GM21717 (cell line): ENCODE data around the gene NR5A2.
"Not testable (repeated sequence)": the region's sequence is repeated elsewhere in the genome, so short reads cannot be mapped to it uniquely, and the experiment has no call there.

Source experiments
- ATAC-seq: cut with Tn5 transposase; IDR thresholded peaks from one replicate; pipeline ENCODE4 v1.9.1; 2021; ENCODE audit warnings: mild to moderate bottlenecking, moderate library complexity; ENCODE audit not compliant: unreplicated experiment

NR5A2 gene

DNA sequence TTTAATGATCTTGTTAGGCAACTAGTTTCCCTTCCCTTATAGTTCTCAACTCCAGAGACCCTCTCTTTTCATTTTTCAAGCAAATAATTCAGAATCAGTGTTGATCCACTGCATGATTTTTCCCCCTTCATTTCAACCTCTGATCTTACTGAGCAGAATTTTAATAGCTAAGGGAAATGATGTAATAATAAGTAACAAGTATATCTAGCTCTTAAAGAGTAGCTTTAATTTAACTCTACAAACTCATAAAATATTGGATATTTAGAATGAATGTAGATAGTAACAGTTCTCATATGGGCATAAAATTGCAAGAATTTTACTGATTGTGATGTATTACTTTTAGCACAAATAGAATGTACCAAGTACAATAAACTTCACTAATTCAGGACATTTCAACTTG lies 130.2 kb downstream of the NR5A2 start:
- no peak for ATAC-seq

DNA sequence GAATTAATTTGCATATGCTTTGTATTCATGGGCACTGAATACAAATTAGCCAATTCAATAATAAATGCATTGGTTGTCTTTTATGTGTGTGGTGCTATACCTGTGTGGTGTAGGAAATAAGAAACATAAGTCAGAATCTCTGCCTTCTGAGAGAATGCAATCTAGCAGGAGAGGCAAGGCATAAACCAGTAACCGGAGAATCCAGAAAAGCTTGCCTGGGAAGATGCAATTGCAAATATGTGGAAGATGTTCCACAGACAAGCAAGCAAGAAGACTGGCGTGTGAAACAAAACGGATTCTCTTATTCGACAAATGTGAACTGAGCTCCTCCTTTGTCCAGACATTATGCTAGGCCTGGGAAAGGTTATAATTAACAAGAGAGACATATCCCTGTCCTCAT lies 134.3 kb downstream of the NR5A2 start:
- ATAC-seq = no peak

DNA sequence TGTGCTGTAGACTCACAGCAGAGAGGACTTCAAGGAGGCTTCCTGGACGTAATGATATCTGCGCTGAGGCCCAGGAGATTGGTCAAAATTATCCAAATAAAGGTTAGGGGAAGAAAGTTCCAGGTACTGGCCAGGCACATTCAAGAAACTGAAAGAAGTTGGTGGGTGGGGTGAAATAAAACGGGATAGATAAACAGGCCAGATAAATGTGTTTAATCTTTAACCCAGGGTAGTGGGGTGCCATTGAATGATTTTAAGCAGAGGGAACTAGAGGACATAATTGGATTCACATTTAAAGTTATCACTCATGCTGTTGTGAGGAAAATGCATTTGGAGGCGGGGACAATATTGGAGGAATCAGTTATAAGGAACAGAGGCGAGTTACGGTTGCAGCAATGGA lies 134.7 kb downstream of the NR5A2 start:
- ATAC-seq = no peak

DNA sequence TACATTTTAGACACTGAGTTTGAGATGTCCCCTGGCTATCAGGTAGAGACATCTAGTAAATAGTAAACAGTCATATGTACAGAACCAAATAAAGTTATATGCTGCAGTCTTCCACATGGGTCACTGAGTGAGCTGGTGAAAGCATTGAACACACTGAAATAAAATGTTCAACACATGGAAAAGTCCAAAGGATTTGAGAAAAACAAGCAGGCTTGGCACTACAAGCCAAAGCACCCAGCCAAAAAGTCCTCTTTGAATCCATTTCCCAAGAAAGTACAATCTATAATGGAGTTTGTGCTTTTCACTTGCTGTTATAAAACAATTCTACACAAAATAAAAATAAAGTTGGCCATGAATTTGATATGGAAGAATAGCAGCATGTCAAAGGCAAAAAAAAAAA lies 135.4 kb downstream of the NR5A2 start:
- ATAC-seq = no peak

DNA sequence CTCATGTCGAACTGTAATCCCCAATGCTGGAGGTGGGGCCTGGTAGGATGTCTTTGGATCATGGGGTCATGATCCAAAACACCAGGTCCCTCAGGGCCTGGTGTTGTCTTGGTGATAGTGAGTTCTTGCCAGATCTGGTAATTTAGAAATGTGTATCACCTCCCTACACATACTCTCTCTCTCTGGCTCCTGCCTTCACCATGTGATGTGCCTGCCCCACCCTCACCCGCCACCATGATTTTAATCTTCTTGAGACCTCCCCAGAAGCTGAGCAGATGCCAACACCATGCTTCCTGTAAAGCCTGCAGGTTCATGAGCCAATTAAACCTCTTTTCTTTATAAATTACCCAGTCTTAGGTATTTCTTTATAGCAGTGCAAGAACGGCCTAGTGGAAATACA lies 136.4 kb downstream of the NR5A2 start:
- no peak for ATAC-seq

DNA sequence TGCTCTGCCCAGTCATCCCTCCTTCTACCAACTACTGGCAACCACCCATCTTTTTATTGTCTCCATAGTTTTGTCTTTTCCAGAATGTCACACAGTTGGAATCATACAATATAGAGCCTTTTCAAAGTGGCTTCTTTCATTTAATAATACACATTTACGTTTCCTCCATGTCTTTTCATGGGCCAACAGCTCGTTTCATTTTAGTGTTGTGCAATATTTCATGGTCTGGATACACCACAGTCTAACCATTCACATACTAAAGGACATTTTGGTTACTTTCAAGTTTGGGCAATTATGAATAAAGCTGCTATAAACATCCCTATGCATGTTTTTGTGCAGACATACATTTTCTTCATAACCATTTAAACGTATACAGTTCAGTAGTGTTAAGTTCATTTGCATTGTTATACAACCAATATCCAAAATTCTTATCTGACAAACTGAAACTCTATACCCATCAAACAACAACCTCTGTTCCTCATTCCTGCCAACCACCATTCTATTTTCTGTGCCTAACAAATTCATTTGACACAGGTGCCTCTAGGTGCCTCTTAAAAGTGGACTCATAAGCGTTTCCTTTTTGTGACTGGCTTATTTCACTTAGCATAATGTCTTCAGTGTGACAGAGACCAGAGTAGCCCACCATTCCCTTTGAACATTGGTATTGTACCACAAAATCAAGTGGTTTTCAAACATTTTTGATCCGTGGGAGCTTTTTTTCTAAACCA lies 138.1 kb downstream of the NR5A2 start:
- no peak for ATAC-seq

DNA sequence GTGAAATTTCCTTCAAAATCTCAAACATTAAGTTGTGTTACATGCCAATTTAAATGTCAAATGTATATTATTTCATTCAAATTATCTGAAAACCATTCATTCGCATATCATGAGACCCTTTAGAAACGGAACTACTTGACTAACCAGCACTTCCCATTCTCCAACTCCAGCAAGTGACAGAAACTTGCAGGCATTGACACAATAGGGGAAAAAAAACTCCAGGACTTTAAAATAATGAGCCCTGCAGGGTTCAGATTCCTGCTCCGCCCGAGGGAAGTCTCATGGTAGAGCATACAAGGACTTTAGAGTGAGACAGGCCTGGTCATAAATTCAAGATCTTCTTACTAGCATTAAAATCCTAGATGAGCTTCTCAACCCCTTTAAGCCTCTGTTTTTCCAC lies 138.9 kb downstream of the NR5A2 start:
- no peak for ATAC-seq

DNA sequence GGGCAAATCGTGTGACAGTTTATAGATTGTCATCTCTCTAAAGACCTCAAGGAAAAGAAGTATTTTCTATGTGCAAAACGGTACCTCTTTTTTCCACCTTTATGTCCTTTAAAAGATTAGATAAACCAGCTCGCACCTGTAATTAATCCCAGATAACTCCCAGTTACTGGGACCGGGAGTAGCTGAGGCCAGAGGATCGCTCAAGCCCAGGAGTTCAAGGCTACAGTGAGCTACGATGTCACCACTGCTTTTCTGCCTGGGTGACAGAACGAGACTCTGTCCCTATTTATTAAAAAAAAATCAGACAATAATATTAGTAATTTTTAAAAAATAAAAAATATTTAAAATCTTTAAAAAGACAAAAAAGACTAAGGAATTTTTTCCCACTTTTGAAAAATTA lies 141.4 kb downstream of the NR5A2 start:
- no peak for ATAC-seq

DNA sequence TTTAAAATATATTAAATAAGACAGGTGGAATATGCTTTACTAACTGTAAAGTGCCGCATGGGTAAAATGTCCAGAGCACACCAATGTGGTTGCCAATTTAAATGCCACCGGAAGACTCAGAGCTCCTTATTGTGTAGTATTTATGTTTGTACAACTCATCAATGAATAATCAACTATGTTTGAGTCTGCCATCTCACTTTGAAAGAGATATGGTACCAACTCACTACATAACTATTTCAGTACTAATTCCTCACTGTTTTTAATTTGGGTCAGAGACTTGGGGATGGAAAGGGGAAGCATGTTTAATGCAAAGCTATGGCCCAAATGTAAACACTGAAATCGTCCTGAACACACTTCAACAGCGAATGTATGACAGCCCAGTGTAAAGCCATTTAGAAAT lies 144.8 kb downstream of the NR5A2 start:
- ATAC-seq = no peak

DNA sequence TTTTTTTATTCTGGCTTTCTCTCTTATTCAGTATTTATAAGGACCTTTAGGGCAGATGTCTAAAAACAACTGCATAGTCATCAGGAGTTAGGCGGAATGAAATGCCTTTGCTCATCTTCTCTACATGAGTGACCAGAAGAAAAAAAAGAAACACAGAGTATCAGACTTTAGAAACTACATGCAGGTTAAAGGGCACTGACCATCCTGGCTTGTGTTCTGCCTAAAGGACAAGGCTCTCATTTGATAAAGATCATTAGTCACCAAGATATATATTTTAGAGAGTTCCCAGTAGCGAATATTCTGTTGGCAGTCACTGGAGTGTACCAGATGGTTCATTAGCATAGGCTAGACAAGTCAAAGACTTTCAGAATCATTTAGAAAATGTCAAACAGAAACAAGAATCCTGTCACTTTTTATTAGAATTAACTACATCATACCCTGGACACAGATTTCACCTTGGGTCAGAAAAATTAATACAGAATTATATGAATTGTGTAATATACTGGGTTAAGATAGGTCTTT lies 145.6 kb downstream of the NR5A2 start:
- ATAC-seq = no peak

DNA sequence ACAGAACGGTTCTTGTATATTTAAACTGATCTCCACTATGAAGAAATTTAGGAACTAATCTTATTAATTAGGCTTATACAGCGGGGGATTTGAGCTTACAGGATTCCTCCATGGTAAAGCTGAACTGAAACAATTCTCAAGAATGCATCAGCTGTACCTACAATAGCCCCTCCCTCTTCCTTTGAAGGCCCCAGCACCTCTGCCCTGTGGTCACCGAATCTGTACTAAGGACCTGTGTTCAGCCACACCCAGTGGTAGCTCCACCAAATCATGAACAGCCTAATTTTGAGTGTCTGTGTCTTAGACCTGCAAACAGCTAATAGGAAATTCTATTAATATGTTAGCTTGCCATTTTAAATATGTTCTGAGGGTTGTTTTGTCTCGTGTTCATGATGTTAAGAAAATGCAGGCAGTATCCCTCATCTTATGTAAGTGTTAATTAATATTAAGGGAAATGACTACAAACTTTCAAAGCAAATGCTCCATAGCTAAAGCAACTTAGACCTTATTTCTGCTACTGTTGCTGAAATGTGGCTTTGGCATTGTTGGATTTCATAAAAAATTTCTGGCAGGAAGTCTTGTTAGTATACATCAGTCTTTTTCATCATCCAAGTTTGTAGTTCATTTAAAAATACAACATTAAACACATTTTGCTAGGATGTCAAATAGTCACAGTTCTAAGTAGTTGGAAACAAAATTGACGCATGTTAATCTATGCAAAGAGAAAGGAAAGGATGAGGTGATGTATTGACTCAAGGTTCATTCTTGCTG lies 147.2 kb downstream of the NR5A2 start:
- no peak for ATAC-seq

DNA sequence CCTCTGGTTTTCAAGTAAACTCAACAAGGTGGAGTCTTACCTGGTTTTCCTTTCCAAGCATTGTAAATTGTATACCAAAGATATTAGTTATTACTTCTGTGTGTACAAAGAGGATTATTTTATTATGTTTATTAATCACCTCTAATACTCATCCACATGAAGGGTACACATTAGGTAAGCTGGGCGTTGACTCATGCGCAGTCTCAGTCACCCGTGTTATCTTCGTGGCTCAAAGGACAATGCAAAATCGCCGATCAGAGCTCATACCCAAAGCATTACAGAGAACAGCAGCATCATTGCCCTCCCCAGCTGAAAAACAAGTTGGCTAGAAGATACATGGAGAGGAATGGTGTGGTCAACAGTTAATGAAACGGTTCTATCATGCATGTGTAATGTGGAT lies 148.7 kb downstream of the NR5A2 start:
- ATAC-seq = no peak

DNA sequence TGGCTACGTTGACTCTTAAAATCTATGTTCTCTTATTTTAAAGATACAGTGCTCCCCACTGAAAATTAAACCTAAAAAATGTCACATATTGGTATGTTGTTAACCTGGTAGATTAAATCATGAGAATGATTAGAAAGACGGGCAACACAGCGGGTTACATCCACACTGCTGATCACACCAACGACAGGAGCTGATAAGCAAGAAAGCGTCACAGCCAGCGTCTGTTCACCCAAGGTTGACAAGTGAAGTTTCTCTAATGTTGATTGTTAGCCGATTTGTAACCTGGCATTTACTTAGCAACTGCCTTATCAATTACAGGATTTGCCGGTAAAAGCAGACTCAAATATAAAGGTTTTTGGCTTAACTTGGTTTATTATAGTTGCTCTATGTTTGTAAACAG lies 149.3 kb downstream of the NR5A2 start:
- ATAC-seq = no peak

DNA sequence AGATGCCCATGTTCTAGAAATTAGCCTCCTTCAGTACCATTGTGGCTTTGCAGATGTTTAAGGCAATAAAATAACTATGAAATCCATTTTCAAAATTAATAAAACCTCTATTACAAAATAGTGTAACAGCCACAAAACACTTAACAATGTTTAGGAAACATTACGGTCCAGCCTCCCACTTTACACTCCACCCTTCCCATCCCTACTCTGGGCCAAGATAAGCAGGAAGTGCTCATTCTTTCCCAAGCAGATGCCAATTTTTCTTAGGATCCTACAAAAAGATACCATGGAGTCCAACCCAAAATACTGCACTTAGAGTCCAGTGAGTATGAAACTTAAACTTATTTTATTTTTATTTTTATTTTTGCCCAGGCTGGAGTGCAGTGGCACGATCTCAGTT lies 150.8 kb downstream of the NR5A2 start:
- no peak for ATAC-seq

DNA sequence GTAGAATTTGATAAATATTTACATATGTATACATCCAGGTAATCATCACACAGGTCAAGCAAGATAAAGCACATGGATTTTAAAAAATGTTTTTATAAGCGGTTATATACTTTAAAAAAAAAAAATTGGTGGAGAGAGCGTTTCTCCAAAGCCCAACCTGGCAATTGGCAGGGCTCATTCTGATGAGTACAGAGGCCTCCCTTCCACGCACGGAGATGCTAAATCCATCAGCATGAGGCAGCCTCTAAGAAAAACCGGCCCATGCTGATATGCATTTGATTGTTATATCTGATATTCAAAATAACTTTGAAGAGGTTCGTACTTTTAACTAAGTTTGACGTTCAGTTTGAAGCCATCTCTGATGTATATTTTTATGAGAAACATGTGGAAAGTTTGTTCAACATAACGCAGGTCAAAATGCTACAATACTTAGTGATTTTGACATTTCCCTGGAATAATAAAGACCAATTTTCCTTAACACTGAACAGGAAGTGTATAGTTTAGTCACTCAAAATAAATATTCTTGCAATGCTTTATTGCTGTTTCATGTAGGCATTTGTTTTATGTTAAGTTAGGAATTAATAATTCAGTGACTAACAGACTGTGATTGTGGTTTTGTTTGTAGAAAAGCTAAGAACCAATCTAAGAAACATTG lies 151.7 kb downstream of the NR5A2 start:
- no peak for ATAC-seq

DNA sequence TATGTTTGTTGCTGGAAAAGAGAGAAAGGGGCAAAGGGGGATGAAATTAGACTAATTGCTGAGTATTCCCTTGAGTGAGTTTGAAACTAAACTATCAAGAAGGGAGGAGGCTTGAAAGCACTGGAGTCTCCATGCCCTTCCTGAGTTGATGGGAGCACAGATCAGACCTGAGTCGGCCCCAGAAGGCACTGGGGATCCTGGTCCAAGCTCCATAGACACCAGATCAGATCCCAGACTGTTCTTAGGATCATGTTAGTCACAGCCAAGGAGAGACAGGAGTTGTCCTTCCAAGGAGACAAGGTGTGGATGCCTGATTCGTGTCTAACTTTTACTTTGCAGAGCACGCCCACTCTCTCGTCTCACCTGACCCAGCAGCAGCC lies 152.3 kb downstream of the NR5A2 start:
- no peak for ATAC-seq

DNA sequence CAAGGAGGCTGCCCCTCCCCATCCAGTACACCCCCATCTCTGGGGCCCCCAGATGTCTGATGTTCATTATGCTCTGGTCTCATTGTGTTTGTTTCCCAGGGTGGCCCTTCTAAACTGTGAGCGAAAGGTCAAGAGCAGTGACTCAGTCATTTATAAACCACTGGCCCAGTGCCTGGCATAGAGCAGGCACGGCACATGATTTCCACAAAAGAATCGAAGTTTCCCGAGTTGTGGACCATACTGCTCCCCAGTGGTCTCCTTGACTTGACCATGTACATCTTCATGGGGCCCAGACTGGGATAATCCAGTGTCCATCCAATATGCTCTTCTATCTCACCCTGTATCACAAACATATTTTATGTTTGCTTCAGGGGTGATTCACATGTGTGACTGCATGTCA lies 153.3 kb downstream of the NR5A2 start:
- ATAC-seq = no peak

DNA sequence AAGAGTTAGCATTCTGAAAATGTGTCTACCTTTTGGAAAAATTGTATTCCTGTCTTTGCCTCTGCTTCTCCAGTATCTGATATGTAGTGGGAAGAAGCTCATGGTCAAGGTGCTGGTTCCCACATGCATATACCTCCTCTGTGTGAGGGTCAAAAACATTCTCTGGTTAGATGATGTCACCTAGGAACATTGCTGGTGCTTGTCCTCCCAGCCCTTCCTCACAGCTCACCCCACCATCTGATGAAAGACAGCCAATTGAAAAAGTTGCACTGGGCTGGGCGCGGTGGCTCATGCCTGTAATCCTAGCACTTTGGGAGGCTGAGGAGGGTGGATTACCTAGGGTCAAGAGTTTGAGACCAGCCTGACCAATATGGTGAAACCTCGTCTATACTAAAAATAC lies 154.4 kb downstream of the NR5A2 start:
- ATAC-seq = no peak

DNA sequence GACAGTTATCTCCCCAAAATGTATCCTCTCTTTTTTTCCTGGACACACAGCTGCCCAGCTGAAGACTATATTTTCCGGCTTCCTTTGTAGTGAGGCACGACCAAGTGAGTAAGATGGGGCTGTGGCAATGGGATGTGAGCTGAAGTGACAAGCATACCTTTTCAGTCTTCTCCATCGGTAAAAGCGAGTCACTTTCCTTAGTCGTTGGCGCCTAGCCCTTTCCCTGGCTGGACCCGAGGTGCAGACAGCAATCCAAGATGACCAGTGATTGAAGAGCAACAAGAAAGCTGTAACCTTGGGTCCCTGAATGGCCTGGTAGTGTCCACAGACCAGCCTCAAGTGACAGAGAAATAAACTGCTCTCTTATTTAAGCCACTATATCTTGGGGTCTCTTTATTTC lies 155.2 kb downstream of the NR5A2 start:
- no peak for ATAC-seq

DNA sequence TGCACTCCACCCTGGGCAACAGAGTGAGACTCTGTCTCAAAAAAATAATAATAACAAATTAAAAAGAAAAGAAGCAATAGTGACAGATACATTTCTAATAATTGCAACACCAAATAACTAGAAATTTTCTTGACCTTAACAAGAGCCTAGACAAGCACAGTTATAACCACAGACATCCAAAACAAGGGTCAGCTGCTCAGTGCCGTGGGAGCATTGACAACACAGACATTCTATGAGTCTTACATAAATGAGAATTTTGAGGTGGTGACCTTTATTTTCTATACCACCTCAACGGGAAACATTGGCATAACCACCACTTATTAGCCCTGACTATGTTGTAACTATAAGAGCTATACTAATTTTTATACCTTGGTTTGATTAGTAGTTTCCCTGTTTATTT lies 156.1 kb downstream of the NR5A2 start:
- ATAC-seq = no peak

DNA sequence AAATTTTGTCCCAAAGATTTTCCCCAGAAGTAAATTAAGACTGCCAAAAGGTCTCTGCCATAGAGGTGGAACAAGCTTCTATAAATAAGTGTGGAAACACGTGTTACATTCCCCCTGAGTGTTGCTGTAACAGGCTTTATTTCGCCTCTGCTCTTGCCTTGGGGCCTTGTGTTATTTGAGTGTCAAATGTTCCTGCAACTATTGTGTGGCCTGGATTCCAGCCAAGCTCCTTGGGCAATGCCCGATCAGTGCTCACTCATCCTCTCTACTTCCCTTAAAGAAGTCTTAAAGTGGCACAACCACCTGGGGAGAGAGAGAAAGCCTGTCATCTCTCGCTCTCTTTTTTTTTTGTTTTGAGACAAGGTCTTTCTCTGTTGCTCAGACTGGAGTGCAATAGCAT lies 156.7 kb downstream of the NR5A2 start:
- ATAC-seq = no peak

DNA sequence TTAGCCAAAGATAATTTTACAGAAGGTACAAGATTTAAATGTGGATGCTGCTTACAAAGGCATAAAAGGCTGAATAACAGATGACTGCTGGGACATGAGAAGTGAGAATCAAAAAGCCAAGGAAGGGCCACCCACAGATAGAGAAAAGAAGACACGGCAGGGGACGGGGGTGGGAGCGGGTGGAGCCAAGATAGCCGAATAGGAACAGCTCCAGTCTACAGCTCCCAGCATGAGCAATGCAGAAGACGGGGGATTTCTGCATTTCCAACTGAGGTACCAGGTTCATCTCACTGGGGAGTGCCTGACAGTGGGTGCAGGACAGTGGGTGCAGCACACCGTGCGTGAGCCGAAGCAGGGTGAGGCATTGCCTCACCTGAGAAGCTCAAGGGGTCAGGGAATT lies 157.7 kb downstream of the NR5A2 start:
- ATAC-seq = not testable (repeated sequence)
